Activated CD4-positive, alpha-beta T cell treated with anti-CD3 and anti-CD28 coated beads, Interleukin-2, amount 10 ng/mL, durations not matched to agents 7 days and 5 days (primary cell): Measurements from ENCODE around the gene ODAM. TPM values are rescaled to one million over a fixed set of nuclear protein-coding genes. Genes with fewer than 3 reads are reported as not detected.

Experiments used
- CTCF ChIA-PET: fragments of 350-600 bp; sonication (Branson Sonifier 250); formaldehyde crosslinking; loops from one replicate; lab custom pipeline; 2021; ENCODE audit warnings: antibody characterized with exemption; lab: Charles Lee
- POLR2A ChIA-PET: fragments of 350-600 bp; sonication (Branson Sonifier 250); formaldehyde crosslinking; loops from one replicate; lab custom pipeline; 2021; ENCODE audit warnings: antibody characterized with exemption; lab: Charles Lee
- DNase-seq: peaks from one replicate; pipeline ENCODE4 v3.0.0-alpha.2; 2020
- H3K27ac Mint-ChIP-seq: one replicate; pipeline ENCODE4 v1.8.0; 2021; ENCODE audit warnings: mild to moderate bottlenecking, moderate library complexity, mixed read lengths
- H3K27me3 Mint-ChIP-seq: one replicate; pipeline ENCODE4 v1.8.0; 2021; ENCODE audit warnings: mixed read lengths
- H3K36me3 Mint-ChIP-seq: one replicate; pipeline ENCODE4 v1.8.0; 2021; ENCODE audit warnings: low read depth, mixed read lengths
- H3K4me1 Mint-ChIP-seq: one replicate; pipeline ENCODE4 v1.8.0; 2021; ENCODE audit warnings: mixed read lengths
- H3K4me3 Mint-ChIP-seq: one replicate; pipeline ENCODE4 v1.8.0; 2021; ENCODE audit warnings: mild to moderate bottlenecking, moderate library complexity, mixed read lengths
- H3K9me3 Mint-ChIP-seq: one replicate; pipeline ENCODE4 v1.8.0; 2021; ENCODE audit warnings: mixed read lengths
- total RNA-seq, 2 experiments: library from RNA; stranded (reverse); gene quantifications; one replicate each; pipeline ENCODE4 v1.2.3, GENCODE V29; 2021

Gene ODAM
- not detected for total RNA-seq

- no peaks in the 10 kb centered on the region for H3K27me3 Mint-ChIP-seq
- no peak within 1 kb of the TSS for H3K27ac Mint-ChIP-seq
- H3K9me3 Mint-ChIP-seq: no peaks in the 10 kb centered on the region
- CTCF ChIA-PET: no interaction called here
- DNase-seq: no peak
- POLR2A ChIA-PET: no interaction called here
- no peak within 1 kb of the TSS for H3K4me3 Mint-ChIP-seq
- H3K36me3 Mint-ChIP-seq: no peaks in the 10 kb centered on the region
- H3K4me1 Mint-ChIP-seq: no peaks in the 10 kb centered on the region
Measured at GRCh38 chr4:70195425-70195824, at the start of gene ODAM. ODAM (plus strand) TSS chr4:70195725; CDS start chr4:70196544, 819 bp downstream.

- Mint-ChIP-seq H3K27me3 (no peaks in the 10 kb centered on the region), H3K4me3 (no peak overlapping the region), H3K27ac (no peak overlapping the region), H3K4me1 (no peaks in the 10 kb centered on the region), H3K9me3 (no peaks in the 10 kb centered on the region), H3K36me3 (no peaks in the 10 kb centered on the region)
- POLR2A ChIA-PET: no interaction called here
- no peak for DNase-seq
- CTCF ChIA-PET: no interaction called here
Measured at GRCh38 chr4:70151271-70151670, 44.3 kb upstream of the ODAM start.

- no peak for DNase-seq
- Mint-ChIP-seq H3K36me3 (no peaks in the 10 kb centered on the region), H3K27ac (no peak overlapping the region), H3K4me1 (no peaks in the 10 kb centered on the region), H3K9me3 (no peaks in the 10 kb centered on the region), H3K4me3 (no peak overlapping the region), H3K27me3 (no peaks in the 10 kb centered on the region)
- ChIA-PET CTCF (no interaction called here), POLR2A (no interaction called here)
Measured at GRCh38 chr4:70152088-70152487, 43.4 kb upstream of the ODAM start.

GRCh38 chr4:70153937-70154336 is 41.6 kb upstream of the ODAM start, which contains the start of gene PRR27:
PRR27 (plus strand) TSS chr4:70154237; CDS start chr4:70154376, 139 bp downstream.
- H3K36me3 Mint-ChIP-seq: no peaks in the 10 kb centered on the region
- H3K4me1 Mint-ChIP-seq: no peaks in the 10 kb centered on the region
- no peaks in the 10 kb centered on the region for H3K9me3 Mint-ChIP-seq
- H3K27ac Mint-ChIP-seq: no peak within 1 kb of the TSS
- H3K4me3 Mint-ChIP-seq: no peak within 1 kb of the TSS
- H3K27me3 Mint-ChIP-seq: no peaks in the 10 kb centered on the region
- no peak for DNase-seq
- POLR2A ChIA-PET: no interaction called here
- CTCF ChIA-PET: no interaction called here

- no peaks in the 10 kb centered on the region for H3K36me3 Mint-ChIP-seq
- ChIA-PET POLR2A (no interaction called here), CTCF (no interaction called here)
- DNase-seq: no peak
- no peak overlapping the region for H3K4me3 Mint-ChIP-seq
- H3K27me3 Mint-ChIP-seq: no peaks in the 10 kb centered on the region
- no peaks in the 10 kb centered on the region for H3K9me3 Mint-ChIP-seq
- H3K27ac Mint-ChIP-seq: no peak overlapping the region
- H3K4me1 Mint-ChIP-seq: no peaks in the 10 kb centered on the region
Measured at GRCh38 chr4:70158576-70158975, 36.9 kb upstream of the ODAM start.

- Mint-ChIP-seq H3K9me3 (no peaks in the 10 kb centered on the region), H3K36me3 (no peaks in the 10 kb centered on the region), H3K4me3 (no peak overlapping the region), H3K4me1 (no peaks in the 10 kb centered on the region), H3K27ac (no peak overlapping the region), H3K27me3 (no peaks in the 10 kb centered on the region)
- ChIA-PET CTCF (no interaction called here), POLR2A (no interaction called here)
- DNase-seq: no peak
Measured at GRCh38 chr4:70177090-70177489, 18.4 kb upstream of the ODAM start.

GRCh38 chr4:70178075-70178660 is 17.4 kb upstream of the ODAM start:
- ChIA-PET CTCF (no interaction called here), POLR2A (no interaction called here)
- Mint-ChIP-seq H3K9me3 (no peaks in the 10 kb centered on the region), H3K27ac (no peak overlapping the region), H3K4me1 (no peaks in the 10 kb centered on the region), H3K27me3 (no peaks in the 10 kb centered on the region), H3K36me3 (no peaks in the 10 kb centered on the region), H3K4me3 (no peak overlapping the region)
- DNase-seq: no peak

GRCh38 chr4:70179811-70180210 is 15.7 kb upstream of the ODAM start:
- Mint-ChIP-seq H3K27me3 (no peaks in the 10 kb centered on the region), H3K4me1 (no peaks in the 10 kb centered on the region), H3K36me3 (no peaks in the 10 kb centered on the region), H3K27ac (no peak overlapping the region), H3K4me3 (no peak overlapping the region), H3K9me3 (no peaks in the 10 kb centered on the region)
- POLR2A ChIA-PET: no interaction called here
- DNase-seq: no peak
- CTCF ChIA-PET: no interaction called here

- CTCF ChIA-PET: no interaction called here
Measured at GRCh38 chr4:70181864-70182263, 13.7 kb upstream of the ODAM start.

GRCh38 chr4:70182517-70183167 is 12.9 kb upstream of the ODAM start:
- Mint-ChIP-seq H3K27ac (no peak overlapping the region), H3K36me3 (no peaks in the 10 kb centered on the region), H3K4me3 (no peak overlapping the region), H3K9me3 (no peaks in the 10 kb centered on the region), H3K27me3 (no peaks in the 10 kb centered on the region), H3K4me1 (no peaks in the 10 kb centered on the region)
- POLR2A ChIA-PET: no interaction called here
- CTCF ChIA-PET: no interaction called here
- no peak for DNase-seq

More at GRCh38 chr4:70181864-70182263, 13.7 kb upstream of the ODAM start:
- Mint-ChIP-seq H3K4me3 (no peak overlapping the region), H3K4me1 (no peaks in the 10 kb centered on the region), H3K36me3 (no peaks in the 10 kb centered on the region), H3K9me3 (no peaks in the 10 kb centered on the region), H3K27ac (no peak overlapping the region), H3K27me3 (no peaks in the 10 kb centered on the region)
- no peak for DNase-seq
- POLR2A ChIA-PET: no interaction called here

- Mint-ChIP-seq H3K27ac (no peak overlapping the region), H3K4me3 (no peak overlapping the region), H3K27me3 (no peaks in the 10 kb centered on the region), H3K36me3 (no peaks in the 10 kb centered on the region), H3K9me3 (no peaks in the 10 kb centered on the region), H3K4me1 (no peaks in the 10 kb centered on the region)
- ChIA-PET CTCF (no interaction called here), POLR2A (interaction anchor here (0.6 kb wide), 1 partner anchor 302 kb away, joined by 3 read pairs; no protein-coding TSS in a partner anchor)
- peak; percentile 34 for DNase-seq
Measured at GRCh38 chr4:70183168-70183939, 12.2 kb upstream of the ODAM start.

- Mint-ChIP-seq H3K27ac (no peak overlapping the region), H3K4me3 (no peak overlapping the region), H3K9me3 (no peaks in the 10 kb centered on the region), H3K4me1 (no peaks in the 10 kb centered on the region), H3K36me3 (no peaks in the 10 kb centered on the region), H3K27me3 (no peaks in the 10 kb centered on the region)
- POLR2A ChIA-PET: interaction anchor here (0.6 kb wide), 1 partner anchor 302 kb away, joined by 3 read pairs; no protein-coding TSS in a partner anchor
- CTCF ChIA-PET: no interaction called here
- no peak for DNase-seq
Measured at GRCh38 chr4:70183940-70184246, 11.6 kb upstream of the ODAM start.

- POLR2A ChIA-PET: no interaction called here
- H3K9me3 Mint-ChIP-seq: no peaks in the 10 kb centered on the region
- no peaks in the 10 kb centered on the region for H3K27me3 Mint-ChIP-seq
- CTCF ChIA-PET: no interaction called here
- H3K4me1 Mint-ChIP-seq: no peaks in the 10 kb centered on the region
- no peaks in the 10 kb centered on the region for H3K36me3 Mint-ChIP-seq
- no peak overlapping the region for H3K27ac Mint-ChIP-seq
- no peak for DNase-seq
- H3K4me3 Mint-ChIP-seq: no peak overlapping the region
Measured at GRCh38 chr4:70187216-70187615, 8.3 kb upstream of the ODAM start.
